ENCODE results near the gene LGALS7. TPM values are rescaled to one million over a fixed set of nuclear protein-coding genes. Genes with fewer than 3 reads are reported as not detected.

LGALS7 gene
- not detected in 2 replicates for total RNA-seq (ENCODE audit: low replicate concordance)

GRCh38 chr19:38773469-38774177 is at the start of gene LGALS7:
LGALS7 (minus strand) TSS chr19:38773517; CDS start chr19:38773492, 25 bp downstream.

GRCh38 chr19:38812841-38813320 is 39.6 kb upstream of the LGALS7 start, which contains the start of gene LGALS4:
LGALS4 (minus strand) TSS chr19:38812945; CDS start chr19:38812886, 59 bp downstream.

DNA sequence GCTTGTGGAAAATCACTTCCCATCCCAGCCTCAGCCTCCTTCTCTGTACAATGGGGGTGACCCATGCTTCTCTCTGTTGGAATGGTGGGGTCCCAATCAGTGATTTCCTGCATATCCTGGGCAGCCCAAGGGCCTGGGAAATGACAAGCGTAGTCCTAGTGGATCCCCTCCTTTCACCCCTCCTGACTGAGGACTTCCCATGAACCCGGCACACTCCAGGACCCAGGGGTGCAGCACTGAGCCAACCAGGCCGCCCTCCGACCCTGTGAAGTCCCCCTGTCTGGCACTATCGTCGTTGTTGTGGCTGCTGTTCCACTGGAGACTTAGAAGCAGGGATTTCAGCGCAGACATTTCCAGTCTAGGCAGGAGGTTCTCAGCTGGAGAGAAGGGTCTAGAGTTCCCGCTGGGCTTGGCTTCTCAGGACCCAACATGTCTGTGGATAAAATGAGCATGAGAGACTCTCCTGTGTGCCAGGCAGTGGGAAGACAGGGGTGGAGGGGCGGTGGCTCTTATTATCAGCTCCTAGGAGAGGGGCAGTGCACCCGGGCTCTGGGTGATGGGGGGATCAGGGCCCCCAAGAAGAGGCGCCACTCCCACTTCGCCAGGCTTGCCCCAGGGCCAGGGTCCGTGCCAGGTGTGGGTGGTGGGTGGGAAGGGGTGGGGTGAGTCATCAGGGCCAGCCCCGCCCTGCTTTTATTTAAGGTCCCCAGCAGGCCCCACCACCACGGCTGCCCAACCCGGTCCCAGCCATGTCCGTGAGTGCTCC is 15.3 kb upstream of the LGALS7 start, which contains the start of gene LGALS7B:
TSS of gene LGALS7B (plus strand) at position 723 of the 766 bp plus-strand sequence. CDS start at position 750, 27 bp downstream.

DNA sequence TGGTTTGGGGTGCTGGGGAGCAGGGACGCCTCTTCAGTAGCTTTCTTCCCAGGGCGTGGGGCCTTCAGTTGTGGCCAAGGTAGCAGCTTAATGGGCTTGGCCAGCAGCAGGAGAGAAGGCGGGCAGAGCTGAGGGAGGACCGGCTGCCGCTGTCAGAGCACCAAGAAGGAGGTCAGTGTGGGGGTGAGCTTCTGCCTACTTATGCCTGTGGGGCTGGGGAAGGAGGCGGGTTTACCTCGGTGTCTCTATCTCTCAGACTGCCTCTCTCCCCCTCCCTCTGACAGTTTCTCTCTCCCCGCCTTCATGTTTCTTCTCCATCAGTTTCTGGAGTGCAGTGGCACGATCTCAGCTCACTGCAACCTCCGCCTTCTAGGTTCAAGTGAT is 29.0 kb downstream of the LGALS7 start, which contains the start of gene CAPN12:
TSS of gene CAPN12 (minus strand) at position 177 of the 384 bp plus-strand sequence. CDS start 309 bp downstream, outside the sequence.

Other genes starting within 250 kb of the LGALS7 start
- 0.08 TPM in 1 of 2 replicates, not detected in the other for gene MAP4K1, start 155.6 kb downstream of the LGALS7 start, total RNA-seq (ENCODE audit: low replicate concordance)
- gene EIF3K, start 154.3 kb downstream of the LGALS7 start, total RNA-seq (ENCODE audit: low replicate concordance), result 371 and 380 TPM in 2 replicates
- 123 and 323 TPM in 2 replicates for gene ACTN4, start 125.9 kb downstream of the LGALS7 start, total RNA-seq (ENCODE audit: low replicate concordance)
- gene CAPN12, start 29.0 kb downstream of the LGALS7 start, total RNA-seq (ENCODE audit: low replicate concordance), result 0.08 TPM in 1 of 2 replicates, not detected in the other
- gene LGALS7B, start 15.7 kb upstream of the LGALS7 start, total RNA-seq (ENCODE audit: low replicate concordance), result not detected in 2 replicates
- gene LGALS4, start 39.4 kb upstream of the LGALS7 start, total RNA-seq (ENCODE audit: low replicate concordance), result not detected in 2 replicates
- 21.9 and 28.3 TPM in 2 replicates for gene ECH1, start 58.3 kb upstream of the LGALS7 start, total RNA-seq (ENCODE audit: low replicate concordance)
- gene HNRNPL, start 76.5 kb upstream of the LGALS7 start, total RNA-seq (ENCODE audit: low replicate concordance), result 123 and 220 TPM in 2 replicates
- 1.5 and 1.9 TPM in 2 replicates for gene RINL, start 104.8 kb upstream of the LGALS7 start, total RNA-seq (ENCODE audit: low replicate concordance)
- 51.7 and 63.7 TPM in 2 replicates for gene SIRT2, start 126.1 kb upstream of the LGALS7 start, total RNA-seq (ENCODE audit: low replicate concordance)
- gene NFKBIB, start 126.5 kb upstream of the LGALS7 start, total RNA-seq (ENCODE audit: low replicate concordance), result 5.1 and 13.4 TPM in 2 replicates
- gene CCER2, start 138.7 kb upstream of the LGALS7 start, total RNA-seq (ENCODE audit: low replicate concordance), result 0.35 TPM in 1 of 2 replicates, not detected in the other
- 9.1 and 11.0 TPM in 2 replicates for gene SARS2, start 157.2 kb upstream of the LGALS7 start, total RNA-seq (ENCODE audit: low replicate concordance)
- gene MRPS12, start 157.4 kb upstream of the LGALS7 start, total RNA-seq (ENCODE audit: low replicate concordance), result 20.0 and 42.7 TPM in 2 replicates
- 13.2 and 17.9 TPM in 2 replicates for gene FBXO17, start 202.2 kb upstream of the LGALS7 start, total RNA-seq (ENCODE audit: low replicate concordance)